Measurements from ENCODE around the gene RANBP2.
A peak's percentile ranks its signal among the peaks of the same experiment; 100 is the strongest.
"Not testable (repeated sequence)": the region's sequence is repeated elsewhere in the genome, so short reads cannot be mapped to it uniquely, and the experiment has no call there.

Gene RANBP2

GRCh38 chr2:108719149-108720044 lies at the start of gene RANBP2:
RANBP2 (plus strand) TSS chr2:108719482; CDS start chr2:108719607, 125 bp downstream.
- peak; percentile 82 for DNase-seq

GRCh38 chr2:108670282-108670681 lies 49.0 kb upstream of the RANBP2 start:
- not testable (repeated sequence) for DNase-seq

DNA sequence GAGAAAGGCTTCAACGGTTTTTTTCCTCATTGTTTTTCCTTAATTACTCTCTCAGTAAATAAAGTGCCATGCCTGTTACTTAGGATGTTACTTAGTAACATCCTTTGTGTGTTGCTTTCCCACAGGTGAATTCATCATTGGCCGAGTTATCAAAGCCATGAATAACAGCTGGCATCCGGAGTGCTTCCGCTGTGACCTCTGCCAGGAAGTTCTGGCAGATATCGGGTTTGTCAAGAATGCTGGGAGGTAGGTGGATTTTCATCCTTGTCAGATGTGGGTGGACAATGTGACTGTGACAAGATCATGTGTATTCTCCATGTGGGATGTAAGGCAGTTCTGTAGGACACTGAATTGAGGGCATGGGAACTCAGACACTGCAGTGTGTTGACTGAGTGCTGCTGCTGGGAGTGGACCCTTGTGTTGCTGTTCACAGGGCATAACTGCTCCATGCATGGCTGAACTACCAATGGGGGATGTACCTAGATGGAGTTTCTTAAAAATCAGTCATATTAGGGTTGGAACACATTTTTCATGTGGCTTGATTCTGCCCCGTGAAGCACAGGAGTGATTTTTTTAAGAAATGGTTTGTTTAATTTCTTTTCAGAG lies 47.0 kb upstream of the RANBP2 start:
- not testable (repeated sequence) for DNase-seq

- not testable (repeated sequence) for DNase-seq
These were observed 42.8 kb upstream of the RANBP2 start for GRCh38 chr2:108676522-108676921.

DNA sequence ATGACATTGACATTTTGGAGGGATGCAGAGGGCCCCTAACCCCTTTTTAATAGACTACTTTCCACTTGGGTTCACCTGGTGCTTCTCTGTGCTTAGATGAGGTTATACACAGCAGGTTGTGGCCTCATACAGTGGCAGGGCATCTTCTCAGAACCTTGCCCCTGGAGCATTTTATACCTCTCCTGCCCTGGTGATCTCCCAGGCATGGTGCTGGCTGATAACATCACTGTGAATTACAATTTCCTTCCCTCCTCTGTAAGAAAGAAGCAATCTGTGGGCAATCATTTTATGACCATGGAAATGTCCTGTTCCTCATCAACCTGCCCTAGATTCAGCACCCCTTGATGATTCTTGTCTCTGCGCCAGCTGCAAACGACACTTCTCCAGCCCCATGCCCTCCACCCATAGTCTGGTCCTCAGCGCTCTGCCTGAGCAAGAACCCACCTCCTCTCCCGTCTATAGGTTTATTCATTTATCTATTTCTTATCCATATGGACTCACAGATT lies 42.0 kb upstream of the RANBP2 start:
- DNase-seq, result not testable (repeated sequence)

GRCh38 chr2:108678198-108678651 lies 41.1 kb upstream of the RANBP2 start:
- DNase-seq, result peak; percentile 20

GRCh38 chr2:108680805-108681204 lies 38.5 kb upstream of the RANBP2 start:
- not testable (repeated sequence) for DNase-seq

DNA sequence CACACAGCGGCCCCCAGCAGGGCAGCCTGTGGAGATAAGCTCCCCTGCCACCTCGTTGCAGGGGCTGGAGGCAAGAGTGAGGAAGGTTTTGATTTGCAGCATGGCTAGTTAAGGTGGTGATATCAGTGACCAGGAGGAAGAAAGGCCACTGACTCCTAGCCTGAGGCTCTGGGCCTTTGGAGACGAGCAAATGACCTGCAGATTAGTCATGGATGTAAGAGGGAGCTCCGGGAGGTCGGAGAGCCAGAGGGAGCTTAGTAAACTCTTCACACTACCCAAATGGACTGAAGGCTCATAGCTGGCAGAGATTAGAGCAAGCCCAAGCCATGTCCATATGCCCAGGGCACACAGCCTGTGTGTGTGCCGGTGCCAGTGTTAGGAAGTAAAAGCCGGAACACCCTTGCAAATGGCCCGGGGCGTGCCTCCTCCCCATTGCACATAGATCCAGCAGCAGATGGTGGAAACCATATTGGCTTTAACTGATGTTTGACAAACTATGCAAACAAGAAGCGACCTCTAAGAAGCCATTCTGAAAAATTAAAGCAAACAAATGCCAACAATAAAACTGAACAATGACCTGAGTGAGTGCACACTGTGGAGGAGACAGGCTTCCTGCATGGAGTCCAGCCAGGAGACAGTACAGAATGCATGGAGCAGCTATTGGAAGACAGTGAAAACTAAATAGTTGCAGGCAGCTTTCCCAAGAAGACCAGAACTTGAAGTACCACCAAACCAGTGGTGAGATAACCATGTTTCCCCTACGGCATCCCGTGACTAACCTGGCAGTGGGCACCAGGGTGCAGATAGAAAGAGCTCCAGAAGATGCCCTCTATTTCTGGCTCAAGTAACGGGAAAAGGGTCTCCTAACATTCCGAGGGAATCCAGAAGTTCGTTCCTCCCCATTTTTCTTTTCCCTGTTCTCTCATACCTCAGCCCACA lies 30.2 kb upstream of the RANBP2 start:
- DNase-seq, result peak; percentile 72

- DNase-seq, result not testable (repeated sequence)
These were observed 29.3 kb upstream of the RANBP2 start for GRCh38 chr2:108690001-108690400.

GRCh38 chr2:108691447-108691846 lies 27.8 kb upstream of the RANBP2 start:
- DNase-seq, result no peak

- no peak for DNase-seq
These were observed 18.1 kb upstream of the RANBP2 start for GRCh38 chr2:108701208-108701607.

- DNase-seq, result no peak
These were observed 17.5 kb upstream of the RANBP2 start for GRCh38 chr2:108701806-108702205.

DNA sequence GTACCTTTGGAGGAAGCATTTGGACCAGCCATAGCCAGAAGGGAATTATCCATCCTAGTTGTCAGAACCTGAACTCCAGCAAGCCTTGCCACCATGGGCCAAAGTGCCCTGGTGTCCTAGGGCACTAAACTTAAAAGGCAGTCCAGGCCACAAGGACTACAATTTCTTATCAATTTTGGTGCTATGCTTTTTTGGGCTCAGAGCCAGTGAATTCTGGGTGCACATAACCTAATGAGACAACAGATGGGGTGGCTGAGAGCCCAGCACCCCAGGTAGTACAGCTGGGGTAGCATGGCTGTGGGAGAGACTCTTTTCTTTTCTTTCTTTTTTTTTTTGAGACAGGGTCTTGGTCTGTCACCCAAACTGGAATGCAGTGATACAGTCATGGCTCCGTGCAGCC lies 14.4 kb upstream of the RANBP2 start:
- no peak for DNase-seq

DNA sequence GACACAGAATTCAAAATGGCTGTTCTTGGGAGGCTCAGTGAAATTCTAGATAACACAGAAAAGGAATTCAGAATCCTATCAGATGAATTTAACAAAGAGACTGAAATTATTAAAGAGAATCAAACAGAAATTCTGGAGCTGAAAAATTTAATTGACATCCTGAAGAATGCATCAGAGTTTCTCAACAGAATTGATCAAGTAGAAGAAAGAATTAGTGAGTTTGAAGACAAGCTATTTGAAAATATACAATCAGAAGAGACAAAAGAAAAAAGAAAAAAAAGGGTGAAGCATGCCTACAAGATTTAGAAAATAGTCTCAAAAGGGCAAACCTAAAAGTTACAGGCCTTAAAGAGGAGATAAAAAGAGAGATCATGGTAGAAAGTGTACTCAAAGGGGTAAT lies 12.0 kb upstream of the RANBP2 start:
- DNase-seq, result no peak

- DNase-seq, result not testable (repeated sequence)
These were observed 2.3 kb upstream of the RANBP2 start for GRCh38 chr2:108716971-108717370.

GRCh38 chr2:108726048-108726447 lies 6.8 kb downstream of the RANBP2 start:
- not testable (repeated sequence) for DNase-seq

DNA sequence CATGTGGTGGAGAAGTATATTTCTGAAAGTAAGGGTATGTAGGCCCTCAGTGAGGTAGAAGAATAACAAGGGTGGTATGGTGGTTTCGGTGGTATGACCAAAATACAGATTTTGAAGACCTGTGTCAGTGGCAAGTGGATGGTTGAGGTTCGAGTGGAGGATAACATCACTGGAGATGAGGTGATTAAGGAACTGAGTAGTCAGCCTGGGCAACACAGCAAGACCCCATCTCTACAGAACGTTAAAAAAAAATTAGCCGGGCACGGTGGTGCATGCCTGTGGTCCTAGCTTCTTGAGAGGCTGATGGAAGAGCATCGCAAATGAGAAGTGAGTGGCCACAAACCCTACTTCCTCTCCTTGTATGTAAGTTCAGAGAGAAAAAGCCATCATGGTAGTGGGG lies 15.4 kb downstream of the RANBP2 start:
- not testable (repeated sequence) for DNase-seq

- not testable (repeated sequence) for DNase-seq
These were observed 38.7 kb downstream of the RANBP2 start for GRCh38 chr2:108757973-108758372.

DNA sequence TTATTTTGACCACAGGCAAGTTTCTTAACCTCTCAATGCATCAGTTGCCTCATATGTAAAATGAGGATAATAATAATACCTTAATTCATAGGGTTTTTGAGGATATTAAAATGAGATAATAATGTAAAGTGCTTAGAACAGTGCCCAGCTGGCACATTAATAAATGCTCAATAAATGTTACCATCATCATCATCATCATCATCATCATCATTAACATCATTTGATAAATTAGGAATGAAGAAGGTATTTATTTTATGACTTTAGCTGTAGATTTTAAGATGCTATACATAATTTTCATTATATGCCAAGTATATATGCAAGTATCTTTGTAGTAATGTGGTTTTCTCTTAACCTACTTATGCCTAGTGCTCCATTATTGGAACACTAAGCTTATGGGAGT lies 43.3 kb downstream of the RANBP2 start:
- DNase-seq, result not testable (repeated sequence)

GRCh38 chr2:108766671-108767070 lies 47.4 kb downstream of the RANBP2 start:
- not testable (repeated sequence) for DNase-seq

DNA sequence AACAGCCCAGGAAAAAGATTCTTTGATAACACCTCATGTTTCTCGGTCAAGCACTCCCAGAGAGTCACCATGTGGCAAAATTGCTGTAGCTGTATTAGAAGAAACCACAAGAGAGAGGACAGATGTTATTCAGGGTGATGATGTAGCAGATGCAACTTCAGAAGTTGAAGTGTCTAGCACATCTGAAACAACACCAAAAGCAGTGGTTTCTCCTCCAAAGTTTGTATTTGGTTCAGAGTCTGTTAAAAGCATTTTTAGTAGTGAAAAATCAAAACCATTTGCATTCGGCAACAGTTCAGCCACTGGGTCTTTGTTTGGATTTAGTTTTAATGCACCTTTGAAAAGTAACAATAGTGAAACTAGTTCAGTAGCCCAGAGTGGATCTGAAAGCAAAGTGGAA lies 48.6 kb downstream of the RANBP2 start:
- not testable (repeated sequence) for DNase-seq

DNA sequence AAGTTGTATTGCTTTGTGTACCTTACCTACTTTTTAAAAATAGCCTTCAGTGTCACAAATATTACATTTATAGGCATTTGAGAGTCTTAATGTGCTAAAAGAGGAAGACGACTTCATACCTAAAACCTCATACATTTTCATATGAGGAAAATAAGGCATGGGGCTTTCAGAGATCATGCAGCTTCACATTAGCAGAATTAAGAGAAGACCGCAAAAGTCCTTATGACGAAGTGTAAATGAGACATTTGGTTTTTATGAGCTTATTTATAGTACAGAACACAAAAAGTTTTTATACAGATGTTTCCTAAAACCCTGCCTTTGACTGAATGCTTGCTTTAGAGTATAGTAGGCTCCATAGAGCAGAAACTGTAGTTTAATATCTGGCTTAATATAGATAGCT lies 57.2 kb downstream of the RANBP2 start:
- DNase-seq, result no peak

- DNase-seq, result no peak
These were observed 59.6 kb downstream of the RANBP2 start for GRCh38 chr2:108778857-108779256.
